Measurements from ENCODE around the gene CCSER1.
"Not testable (repeated sequence)": the region's sequence is repeated elsewhere in the genome, so short reads cannot be mapped to it uniquely, and the experiment has no call there.

Gene CCSER1

GRCh38 chr4:90306810-90307209 is 179.6 kb downstream of the CCSER1 start:
- H3K36me3 ChIP-seq (ENCODE audit: control insufficient read depth, insufficient read depth, low read length, severe bottlenecking): no peaks in the 10 kb centered on the region
- H3K4me3 ChIP-seq (ENCODE audit: low read length): no peak overlapping the region
- no peaks in the 10 kb centered on the region for H3K4me1 ChIP-seq (ENCODE audit: control insufficient read depth, insufficient read depth, low read length)
- H3K9ac ChIP-seq (ENCODE audit: low read length): no peak overlapping the region
- no peaks in the 10 kb centered on the region for H3K27me3 ChIP-seq (replicated peaks; ENCODE audit: control insufficient read depth, insufficient read depth, low read length)
- DNase-seq (ENCODE audit: low read depth): no peak
- no peaks in the 10 kb centered on the region for H3K9me3 ChIP-seq (ENCODE audit: control insufficient read depth, low read length)

- Histone ChIP-seq H3K9ac (ENCODE audit: low read length) (peak overlapping the region; percentile 84), H3K4me1 (ENCODE audit: control insufficient read depth, insufficient read depth, low read length) (peaks cover 30% of the 10 kb centered on the region)
- not testable (repeated sequence) for H3K36me3 ChIP-seq (ENCODE audit: control insufficient read depth, insufficient read depth, low read length, severe bottlenecking); H3K4me3 ChIP-seq (ENCODE audit: low read length); H3K9me3 ChIP-seq (ENCODE audit: control insufficient read depth, low read length); H3K27me3 ChIP-seq (replicated peaks; ENCODE audit: control insufficient read depth, insufficient read depth, low read length)
- peak; percentile 30 for DNase-seq (ENCODE audit: low read depth)
Measured at GRCh38 chr4:90317140-90317539, 189.9 kb downstream of the CCSER1 start.

- no peaks in the 10 kb centered on the region for H3K27me3 ChIP-seq (replicated peaks; ENCODE audit: control insufficient read depth, insufficient read depth, low read length)
- no peaks in the 10 kb centered on the region for H3K36me3 ChIP-seq (ENCODE audit: control insufficient read depth, insufficient read depth, low read length, severe bottlenecking)
- H3K4me3 ChIP-seq (ENCODE audit: low read length): peak overlapping the region; percentile 70
- H3K9me3 ChIP-seq (ENCODE audit: control insufficient read depth, low read length): peaks cover 3% of the 10 kb centered on the region
- DNase-seq (ENCODE audit: low read depth): peak; percentile 92
- peaks cover 30% of the 10 kb centered on the region for H3K4me1 ChIP-seq (ENCODE audit: control insufficient read depth, insufficient read depth, low read length)
- H3K9ac ChIP-seq (ENCODE audit: low read length): peak overlapping the region; percentile 84
Measured at GRCh38 chr4:90317785-90318184, 190.6 kb downstream of the CCSER1 start.

GRCh38 chr4:90318193-90318592 is 191.0 kb downstream of the CCSER1 start:
- peak overlapping the region; percentile 70 for H3K4me3 ChIP-seq (ENCODE audit: low read length)
- H3K4me1 ChIP-seq (ENCODE audit: control insufficient read depth, insufficient read depth, low read length): peaks cover 30% of the 10 kb centered on the region
- peaks cover 3% of the 10 kb centered on the region for H3K9me3 ChIP-seq (ENCODE audit: control insufficient read depth, low read length)
- no peaks in the 10 kb centered on the region for H3K36me3 ChIP-seq (ENCODE audit: control insufficient read depth, insufficient read depth, low read length, severe bottlenecking)
- no peaks in the 10 kb centered on the region for H3K27me3 ChIP-seq (replicated peaks; ENCODE audit: control insufficient read depth, insufficient read depth, low read length)
- peak; percentile 87 for DNase-seq (ENCODE audit: low read depth)
- peak overlapping the region; percentile 84 for H3K9ac ChIP-seq (ENCODE audit: low read length)

- Histone ChIP-seq H3K27me3 (replicated peaks; ENCODE audit: control insufficient read depth, insufficient read depth, low read length) (no peaks in the 10 kb centered on the region), H3K9me3 (ENCODE audit: control insufficient read depth, low read length) (no peaks in the 10 kb centered on the region), H3K36me3 (ENCODE audit: control insufficient read depth, insufficient read depth, low read length, severe bottlenecking) (no peaks in the 10 kb centered on the region), H3K9ac (ENCODE audit: low read length) (peak overlapping the region; percentile 33), H3K4me3 (ENCODE audit: low read length) (no peak overlapping the region), H3K4me1 (ENCODE audit: control insufficient read depth, insufficient read depth, low read length) (peaks cover 12% of the 10 kb centered on the region)
- peak; percentile 83 for DNase-seq (ENCODE audit: low read depth)
Measured at GRCh38 chr4:90328558-90328957, 201.4 kb downstream of the CCSER1 start.

GRCh38 chr4:90330546-90330945 is 203.4 kb downstream of the CCSER1 start:
- H3K27me3 ChIP-seq (replicated peaks; ENCODE audit: control insufficient read depth, insufficient read depth, low read length): no peaks in the 10 kb centered on the region
- no peaks in the 10 kb centered on the region for H3K9me3 ChIP-seq (ENCODE audit: control insufficient read depth, low read length)
- peaks cover 12% of the 10 kb centered on the region for H3K4me1 ChIP-seq (ENCODE audit: control insufficient read depth, insufficient read depth, low read length)
- no peak for DNase-seq (ENCODE audit: low read depth)
- no peak overlapping the region for H3K4me3 ChIP-seq (ENCODE audit: low read length)
- no peak overlapping the region for H3K9ac ChIP-seq (ENCODE audit: low read length)
- no peaks in the 10 kb centered on the region for H3K36me3 ChIP-seq (ENCODE audit: control insufficient read depth, insufficient read depth, low read length, severe bottlenecking)

- no peaks in the 10 kb centered on the region for H3K36me3 ChIP-seq (ENCODE audit: control insufficient read depth, insufficient read depth, low read length, severe bottlenecking)
- no peaks in the 10 kb centered on the region for H3K27me3 ChIP-seq (replicated peaks; ENCODE audit: control insufficient read depth, insufficient read depth, low read length)
- no peaks in the 10 kb centered on the region for H3K9me3 ChIP-seq (ENCODE audit: control insufficient read depth, low read length)
- peaks cover under 1% of the 10 kb centered on the region for H3K4me1 ChIP-seq (ENCODE audit: control insufficient read depth, insufficient read depth, low read length)
- no peak overlapping the region for H3K4me3 ChIP-seq (ENCODE audit: low read length)
- DNase-seq (ENCODE audit: low read depth): no peak
- no peak overlapping the region for H3K9ac ChIP-seq (ENCODE audit: low read length)
Measured at GRCh38 chr4:90345549-90346215, 218.5 kb downstream of the CCSER1 start.

- no peaks in the 10 kb centered on the region for H3K4me1 ChIP-seq (ENCODE audit: control insufficient read depth, insufficient read depth, low read length)
- H3K36me3 ChIP-seq (ENCODE audit: control insufficient read depth, insufficient read depth, low read length, severe bottlenecking): no peaks in the 10 kb centered on the region
- no peaks in the 10 kb centered on the region for H3K27me3 ChIP-seq (replicated peaks; ENCODE audit: control insufficient read depth, insufficient read depth, low read length)
- no peak for DNase-seq (ENCODE audit: low read depth)
- no peak overlapping the region for H3K4me3 ChIP-seq (ENCODE audit: low read length)
- no peak overlapping the region for H3K9ac ChIP-seq (ENCODE audit: low read length)
- no peaks in the 10 kb centered on the region for H3K9me3 ChIP-seq (ENCODE audit: control insufficient read depth, low read length)
Measured at GRCh38 chr4:90349636-90350035, 222.4 kb downstream of the CCSER1 start.

GRCh38 chr4:90357117-90357710 is 230.0 kb downstream of the CCSER1 start:
- no peaks in the 10 kb centered on the region for H3K4me1 ChIP-seq (ENCODE audit: control insufficient read depth, insufficient read depth, low read length)
- H3K9ac ChIP-seq (ENCODE audit: low read length): peak overlapping the region; percentile 37
- peak; percentile 83 for DNase-seq (ENCODE audit: low read depth)
- H3K9me3 ChIP-seq (ENCODE audit: control insufficient read depth, low read length): no peaks in the 10 kb centered on the region
- H3K4me3 ChIP-seq (ENCODE audit: low read length): peak overlapping the region; percentile 62
- H3K27me3 ChIP-seq (replicated peaks; ENCODE audit: control insufficient read depth, insufficient read depth, low read length): no peaks in the 10 kb centered on the region
- no peaks in the 10 kb centered on the region for H3K36me3 ChIP-seq (ENCODE audit: control insufficient read depth, insufficient read depth, low read length, severe bottlenecking)

GRCh38 chr4:90375081-90375480 is 247.9 kb downstream of the CCSER1 start:
- no peak for DNase-seq (ENCODE audit: low read depth)
- H3K4me3 ChIP-seq (ENCODE audit: low read length): no peak overlapping the region
- H3K27me3 ChIP-seq (replicated peaks; ENCODE audit: control insufficient read depth, insufficient read depth, low read length): no peaks in the 10 kb centered on the region
- peaks cover 5% of the 10 kb centered on the region for H3K4me1 ChIP-seq (ENCODE audit: control insufficient read depth, insufficient read depth, low read length)
- no peaks in the 10 kb centered on the region for H3K36me3 ChIP-seq (ENCODE audit: control insufficient read depth, insufficient read depth, low read length, severe bottlenecking)
- no peak overlapping the region for H3K9ac ChIP-seq (ENCODE audit: low read length)
- no peaks in the 10 kb centered on the region for H3K9me3 ChIP-seq (ENCODE audit: control insufficient read depth, low read length)

- no peak for DNase-seq (ENCODE audit: low read depth)
- Histone ChIP-seq H3K27me3 (replicated peaks; ENCODE audit: control insufficient read depth, insufficient read depth, low read length) (no peaks in the 10 kb centered on the region), H3K9ac (ENCODE audit: low read length) (no peak overlapping the region), H3K9me3 (ENCODE audit: control insufficient read depth, low read length) (no peaks in the 10 kb centered on the region), H3K4me3 (ENCODE audit: low read length) (no peak overlapping the region), H3K4me1 (ENCODE audit: control insufficient read depth, insufficient read depth, low read length) (no peaks in the 10 kb centered on the region), H3K36me3 (ENCODE audit: control insufficient read depth, insufficient read depth, low read length, severe bottlenecking) (no peaks in the 10 kb centered on the region)
Measured at GRCh38 chr4:90393215-90393614, 266.0 kb downstream of the CCSER1 start.

- Histone ChIP-seq H3K9me3 (ENCODE audit: control insufficient read depth, low read length) (no peaks in the 10 kb centered on the region), H3K9ac (ENCODE audit: low read length) (no peak overlapping the region), H3K4me1 (ENCODE audit: control insufficient read depth, insufficient read depth, low read length) (no peaks in the 10 kb centered on the region), H3K27me3 (replicated peaks; ENCODE audit: control insufficient read depth, insufficient read depth, low read length) (no peaks in the 10 kb centered on the region), H3K36me3 (ENCODE audit: control insufficient read depth, insufficient read depth, low read length, severe bottlenecking) (no peaks in the 10 kb centered on the region), H3K4me3 (ENCODE audit: low read length) (no peak overlapping the region)
- DNase-seq (ENCODE audit: low read depth): no peak
Measured at GRCh38 chr4:90403781-90404180, 276.6 kb downstream of the CCSER1 start.

All from adipocyte (in vitro differentiated cells).